Neural cell (in vitro differentiated cells): ENCODE data around the gene RXFP3.

Experiments
- CTCF ChIP-seq: fragments of 450-650 bp; IDR thresholded peaks from 2 replicates; pipeline ENCODE4 v1.5.1; 2014; ENCODE audit warnings: antibody characterized with exemption, mild to moderate bottlenecking, moderate library complexity; ENCODE audit not compliant: poor library complexity, severe bottlenecking
- EZH2 ChIP-seq: fragments of 200-600, 300-800 bp; shearing (Covaris generic), sonication (generic); IDR thresholded peaks from 2 replicates; pipeline ENCODE4 v1.6.1; 2014; ENCODE audit warnings: antibody characterized with exemption, low read length, borderline replicate concordance, mild to moderate bottlenecking; ENCODE audit not compliant: insufficient read depth, poor library complexity, severe bottlenecking
- MXI1 ChIP-seq: fragments of 450-650 bp; conservative IDR thresholded peaks from 2 replicates; pipeline ENCODE4 v1.6.1; 2014; ENCODE audit warnings: antibody characterized with exemption, mild to moderate bottlenecking; ENCODE audit not compliant: poor library complexity, severe bottlenecking
- RAD21 ChIP-seq: fragments of 450-650 bp; conservative IDR thresholded peaks from 2 replicates; pipeline ENCODE4 v1.6.1; 2014; ENCODE audit warnings: antibody characterized with exemption, mild to moderate bottlenecking, moderate library complexity
- TAF1 ChIP-seq: IDR thresholded peaks from 2 replicates; pipeline ENCODE4 v1.6.1; 2012; ENCODE audit warnings: low read depth

- TF ChIP-seq CTCF (no peak), TAF1 (no peak), EZH2 (no peak), MXI1 (no peak), RAD21 (no peak)
Observed at GRCh38 chr5:33894566-33894965, 41.6 kb upstream of the RXFP3 start.
